ENCODE results near the gene VTI1A. TPM values are rescaled to one million over a fixed set of nuclear protein-coding genes. Genes with fewer than 3 reads are reported as not detected.

VTI1A gene
- total RNA-seq, 3 donors from 2014 or later = 36.2 to 55.9 (median 44.4) TPM

GRCh38 chr10:112821663-112822062 is 374.6 kb downstream of the VTI1A start:
- intact Hi-C loops (cut with DNase I, micrococcal nuclease) = no loop called here
- DNase-seq (no peak), ATAC-seq (no peak)
- Histone ChIP-seq H3K4me1 (ENCODE audit: low read depth) (no peaks in the 10 kb centered on the region), H3K4me3 (no peak overlapping the region), H3K36me3 (ENCODE audit: low read depth) (no peaks in the 10 kb centered on the region), H3K9me3 (no peaks in the 10 kb centered on the region)
- no peak for TF ChIP-seq CTCF (IDR thresholded peaks at IDR 0.05)

GRCh38 chr10:112823007-112823406 is 376.0 kb downstream of the VTI1A start:
- no peak for DNase-seq
- intact Hi-C loops (cut with DNase I, micrococcal nuclease) = no loop called here
- H3K9me3 ChIP-seq = no peaks in the 10 kb centered on the region
- no peaks in the 10 kb centered on the region for H3K4me1 ChIP-seq (ENCODE audit: low read depth)
- no peak overlapping the region for H3K4me3 ChIP-seq
- no peak for TF ChIP-seq CTCF (IDR thresholded peaks at IDR 0.05)
- ATAC-seq = peak; percentile 23
- H3K36me3 ChIP-seq (ENCODE audit: low read depth) = no peaks in the 10 kb centered on the region

GRCh38 chr10:112823604-112824003 is 376.6 kb downstream of the VTI1A start:
- TF ChIP-seq CTCF (IDR thresholded peaks at IDR 0.05) = no peak
- Histone ChIP-seq H3K4me3 (no peak overlapping the region), H3K4me1 (ENCODE audit: low read depth) (no peaks in the 10 kb centered on the region), H3K9me3 (no peaks in the 10 kb centered on the region), H3K36me3 (ENCODE audit: low read depth) (no peaks in the 10 kb centered on the region)
- intact Hi-C loops (cut with DNase I, micrococcal nuclease) = no loop called here
- DNase-seq = no peak
- no peak for ATAC-seq

GRCh38 chr10:112826018-112826697 is 379.1 kb downstream of the VTI1A start:
- H3K4me1 ChIP-seq (ENCODE audit: low read depth) = no peaks in the 10 kb centered on the region
- ATAC-seq (no peak), DNase-seq (no peak)
- intact Hi-C loops (cut with DNase I, micrococcal nuclease) = no loop called here
- no peak for TF ChIP-seq CTCF (IDR thresholded peaks at IDR 0.05)
- H3K4me3 ChIP-seq = no peak overlapping the region
- H3K36me3 ChIP-seq (ENCODE audit: low read depth) = no peaks in the 10 kb centered on the region
- no peaks in the 10 kb centered on the region for H3K9me3 ChIP-seq

GRCh38 chr10:112827086-112827485 is 380.1 kb downstream of the VTI1A start:
- ATAC-seq (no peak), DNase-seq (no peak)
- intact Hi-C loops (cut with DNase I, micrococcal nuclease) = no loop called here
- Histone ChIP-seq H3K4me1 (ENCODE audit: low read depth) (no peaks in the 10 kb centered on the region), H3K4me3 (no peak overlapping the region), H3K36me3 (ENCODE audit: low read depth) (no peaks in the 10 kb centered on the region), H3K9me3 (no peaks in the 10 kb centered on the region)
- no peak for TF ChIP-seq CTCF (IDR thresholded peaks at IDR 0.05)

- TF ChIP-seq CTCF (IDR thresholded peaks at IDR 0.05) = no peak
- no peak overlapping the region for H3K4me3 ChIP-seq
- no peaks in the 10 kb centered on the region for H3K36me3 ChIP-seq (ENCODE audit: low read depth)
- no peaks in the 10 kb centered on the region for H3K9me3 ChIP-seq
- DNase-seq = no peak
- no peak for ATAC-seq
- no peaks in the 10 kb centered on the region for H3K4me1 ChIP-seq (ENCODE audit: low read depth)
- intact Hi-C loops (cut with DNase I, micrococcal nuclease) = no loop called here
Observed at GRCh38 chr10:112827951-112828350, 380.9 kb downstream of the VTI1A start.
